ENCODE data around the gene INHBC.
"Not testable (repeated sequence)": the region's sequence is repeated elsewhere in the genome, so short reads cannot be mapped to it uniquely, and the experiment has no call there.

INHBC gene

GRCh38 chr12:57488402-57489156, 54.0 kb downstream of the INHBC start:
- peak overlapping the region; percentile 76 for H3K27ac ChIP-seq
- TF ChIP-seq CTCF (IDR thresholded peaks at IDR 0.05), result no peak
- no peak for TF ChIP-seq ZFX (IDR thresholded peaks at IDR 0.05; ENCODE audit: borderline replicate concordance)

GRCh38 chr12:57489157-57489641, 54.6 kb downstream of the INHBC start:
- peak overlapping the region; percentile 76 for H3K27ac ChIP-seq
- TF ChIP-seq ZFX (IDR thresholded peaks at IDR 0.05; ENCODE audit: borderline replicate concordance) (no peak), CTCF (IDR thresholded peaks at IDR 0.05) (no peak)

- H3K27ac ChIP-seq, result no peak overlapping the region
- TF ChIP-seq ZFX (IDR thresholded peaks at IDR 0.05; ENCODE audit: borderline replicate concordance) (no peak), CTCF (IDR thresholded peaks at IDR 0.05) (no peak)
Observed at GRCh38 chr12:57490126-57490525, 55.5 kb downstream of the INHBC start.

- TF ChIP-seq CTCF (IDR thresholded peaks at IDR 0.05) (peak; percentile 22; the same call in 1 of the 2 replicates), ZFX (IDR thresholded peaks at IDR 0.05; ENCODE audit: borderline replicate concordance) (no peak)
- no peak overlapping the region for H3K27ac ChIP-seq
Observed at GRCh38 chr12:57491393-57492280, 57.1 kb downstream of the INHBC start.

GRCh38 chr12:57495051-57495701, 60.6 kb downstream of the INHBC start:
- H3K27ac ChIP-seq, result not testable (repeated sequence)

- no peak overlapping the region for H3K27ac ChIP-seq
- TF ChIP-seq CTCF (IDR thresholded peaks at IDR 0.05) (no peak), ZFX (IDR thresholded peaks at IDR 0.05; ENCODE audit: borderline replicate concordance) (no peak)
Observed at GRCh38 chr12:57496822-57497221, 62.2 kb downstream of the INHBC start.

All from 22Rv1 (cell line).